IMR-90 (cell line): Measurements from ENCODE around the gene FBXW4. TPM values are rescaled to one million over a fixed set of nuclear protein-coding genes. Genes with fewer than 3 reads are reported as not detected.

Source experiments
- ATAC-seq: fragments of 200-7000 bp; cut with Tn5 transposase; 2 replicates; pipeline ENCODE4 v1.9.1; 2020; ENCODE audit warnings: low read depth, mild to moderate bottlenecking, moderate library complexity
- BruUV-seq: library from RNA; stranded (reverse); fragments of 400-500 nt; replicated peaks from 2 replicates; lab custom pipeline; 2021; lab: Mats Ljungman, UMichigan
- CTCF ChIA-PET: fragments of 300-600 bp; formaldehyde crosslinking; extraction: SDS; loops from one replicate; lab custom pipeline; 2021; ENCODE audit warnings: antibody characterized with exemption; lab: Yijun Ruan, JAX
- POLR2A ChIA-PET: fragments of 300-600 bp; sonication (Branson Sonifier 250); formaldehyde crosslinking; loops from one replicate; lab custom pipeline; 2022; ENCODE audit warnings: antibody characterized with exemption; ENCODE audit not compliant: unreplicated experiment; lab: Charles Lee
- DNase-seq: peaks from one replicate; pipeline ENCODE4 v3.0.0; 2013
- H2AFZ ChIP-seq: replicated peaks from 2 replicates; pipeline ENCODE3; 2013; ENCODE audit warnings: low read length, mild to moderate bottlenecking; ENCODE audit not compliant: poor library complexity
- H2AK5ac ChIP-seq: 2 replicates; pipeline ENCODE4 v1.6.1; 2013; ENCODE audit warnings: low read depth, low read length, inconsistent platforms
- H2AK9ac ChIP-seq: replicated peaks from 2 replicates; pipeline ENCODE3; 2013; ENCODE audit warnings: mild to moderate bottlenecking, low read depth, low read length, moderate library complexity; ENCODE audit not compliant: poor library complexity
- H2BK120ac ChIP-seq: 2 replicates; pipeline ENCODE4 v1.6.1; 2013; ENCODE audit warnings: low read depth, low read length, inconsistent platforms
- H2BK15ac ChIP-seq: 3 replicates; pipeline ENCODE4 v1.6.1; 2013; ENCODE audit warnings: low read depth, low read length, inconsistent platforms
- H2BK20ac ChIP-seq: 2 replicates; pipeline ENCODE4 v1.6.1; 2013; ENCODE audit warnings: low read depth, mild to moderate bottlenecking, inconsistent platforms, low read length, moderate library complexity
- H2BK5ac ChIP-seq: 2 replicates; pipeline ENCODE4 v1.6.1; 2013; ENCODE audit warnings: mild to moderate bottlenecking, low read depth, low read length, inconsistent platforms; ENCODE audit not compliant: poor library complexity, severe bottlenecking
- H3K14ac ChIP-seq: replicated peaks from 2 replicates; pipeline ENCODE4 v1.6.1; 2013; ENCODE audit warnings: low read depth, low read length, inconsistent platforms
- H3K18ac ChIP-seq: 2 replicates; pipeline ENCODE4 v1.6.1; 2013; ENCODE audit warnings: low read depth, low read length, control low read depth
- H3K23ac ChIP-seq: 2 replicates; pipeline ENCODE4 v1.6.1; 2013; ENCODE audit warnings: low read depth, low read length, inconsistent platforms
- H3K27ac ChIP-seq: 2 replicates; pipeline ENCODE4 v1.5.1; 2013; ENCODE audit warnings: mild to moderate bottlenecking, control low read depth, low read length; ENCODE audit not compliant: insufficient read depth
- H3K27me3 ChIP-seq: 2 replicates; pipeline ENCODE4 v1.6.1; 2013; ENCODE audit warnings: low read length; ENCODE audit not compliant: control insufficient read depth, insufficient read depth
- H3K36me3 ChIP-seq: 2 replicates; pipeline ENCODE4 v1.6.1; 2013; ENCODE audit warnings: low read length, mixed read lengths; ENCODE audit not compliant: control insufficient read depth, insufficient read depth
- H3K4ac ChIP-seq: 2 replicates; pipeline ENCODE4 v1.6.1; 2013; ENCODE audit warnings: low read depth, low read length, inconsistent platforms
- H3K4me1 ChIP-seq: 2 replicates; pipeline ENCODE4 v1.6.1; 2013; ENCODE audit warnings: low read length, mixed read lengths; ENCODE audit not compliant: control insufficient read depth, insufficient read depth
- H3K4me2 ChIP-seq: 2 replicates; pipeline ENCODE4 v1.6.1; 2013; ENCODE audit warnings: low read depth, mild to moderate bottlenecking, control low read depth, low read length, moderate library complexity
- H3K4me3 ChIP-seq: 2 replicates; pipeline ENCODE4 v1.5.1; 2013; ENCODE audit warnings: low read depth, mild to moderate bottlenecking, control low read depth, low read length, moderate library complexity; ENCODE audit not compliant: insufficient read depth
- H3K56ac ChIP-seq: 2 replicates; pipeline ENCODE4 v1.6.1; 2013; ENCODE audit warnings: low read length, inconsistent platforms; ENCODE audit not compliant: insufficient read depth; ENCODE audit errors: extremely low read depth
- H3K79me1 ChIP-seq, 2 experiments: 2 replicates each; pipeline ENCODE4 v1.6.1; 2013; ENCODE audit warnings: low read length in 2 of 2, inconsistent platforms in 1 of 2, low read depth in 1 of 2
- H3K9ac ChIP-seq: 2 replicates; pipeline ENCODE4 v1.6.1; 2013; ENCODE audit warnings: low read depth, low read length, control low read depth
- H3K9me1 ChIP-seq: 2 replicates; pipeline ENCODE4 v1.6.1; 2013; ENCODE audit warnings: low read length, inconsistent platforms; ENCODE audit not compliant: insufficient read depth
- H3K9me3 ChIP-seq: 2 replicates; pipeline ENCODE4 v1.6.1; 2013; ENCODE audit warnings: low read length; ENCODE audit not compliant: control insufficient read depth, insufficient read depth
- H4K20me1 ChIP-seq: 2 replicates; pipeline ENCODE4 v1.6.1; 2013; ENCODE audit warnings: low read length, inconsistent platforms; ENCODE audit not compliant: insufficient read depth
- H4K5ac ChIP-seq: 2 replicates; pipeline ENCODE4 v1.6.1; 2013; ENCODE audit warnings: mild to moderate bottlenecking, low read depth, low read length, control low read depth
- H4K8ac ChIP-seq, 2 experiments: 2 replicates each; pipeline ENCODE4 v1.6.1; 2013; ENCODE audit warnings: low read depth in 2 of 2, low read length in 2 of 2, control low read depth in 1 of 2, inconsistent platforms in 1 of 2
- H4K91ac ChIP-seq: 2 replicates; pipeline ENCODE4 v1.6.1; 2013; ENCODE audit warnings: low read depth, low read length, inconsistent platforms; ENCODE audit not compliant: insufficient read depth
- BHLHE40 ChIP-seq: fragments of 150-350 bp; IDR thresholded peaks from 2 replicates; pipeline ENCODE4 v1.6.1; 2016; ENCODE audit warnings: mild to moderate bottlenecking, low read depth, low read length
- CEBPB ChIP-seq: IDR thresholded peaks from 2 replicates; pipeline ENCODE4 v1.6.1; 2012; ENCODE audit warnings: low read depth, low read length, improper control_type of control experiment
- CHD1 ChIP-seq: IDR thresholded peaks from 2 replicates; pipeline ENCODE4 v1.6.1; 2012; ENCODE audit warnings: low read depth, low read length, improper control_type of control experiment
- CTCF ChIP-seq: conservative IDR thresholded peaks from 2 replicates; pipeline ENCODE4 v1.5.1; 2012; ENCODE audit warnings: mild to moderate bottlenecking, low read depth, low read length, improper control_type of control experiment
- ELK1 ChIP-seq: fragments of 150-350 bp; IDR thresholded peaks from 2 replicates; pipeline ENCODE4 v1.6.1; 2016; ENCODE audit warnings: low read depth, mild to moderate bottlenecking, low read length, moderate library complexity, borderline replicate concordance
- MAFK ChIP-seq: IDR thresholded peaks from 2 replicates; pipeline ENCODE4 v1.6.1; 2012; ENCODE audit warnings: low read depth, low read length, improper control_type of control experiment
- MAZ ChIP-seq: IDR thresholded peaks from 2 replicates; pipeline ENCODE4 v1.6.1; 2012; ENCODE audit warnings: low read depth, mild to moderate bottlenecking, low read length, improper control_type of control experiment, moderate library complexity, borderline replicate concordance
- MXI1 ChIP-seq: IDR thresholded peaks from 2 replicates; pipeline ENCODE4 v1.6.1; 2012; ENCODE audit warnings: low read depth, mild to moderate bottlenecking, low read length, moderate library complexity, borderline replicate concordance
- NFE2L2 ChIP-seq: fragments of 150-350 bp; IDR thresholded peaks from 2 replicates; pipeline ENCODE4 v1.6.1; 2016; ENCODE audit warnings: low read depth, mild to moderate bottlenecking, low read length
- POLR2A ChIP-seq: IDR thresholded peaks from 2 replicates; pipeline ENCODE4 v1.6.1; 2012; ENCODE audit warnings: mild to moderate bottlenecking, low read depth, low read length
- RAD21 ChIP-seq: IDR thresholded peaks from 2 replicates; pipeline ENCODE4 v1.6.1; 2012; ENCODE audit warnings: low read length, improper control_type of control experiment
- RCOR1 ChIP-seq: IDR thresholded peaks from 2 replicates; pipeline ENCODE4 v1.6.1; 2012; ENCODE audit warnings: mild to moderate bottlenecking, low read length, improper control_type of control experiment; ENCODE audit not compliant: insufficient replicate concordance
- RFX5 ChIP-seq: IDR thresholded peaks from 2 replicates; pipeline ENCODE4 v1.8.0; 2012; ENCODE audit warnings: low read depth, mild to moderate bottlenecking, low read length, moderate library complexity
- SMC3 ChIP-seq: fragments of 150-350 bp; IDR thresholded peaks from 2 replicates; pipeline ENCODE4 v1.6.1; 2016; ENCODE audit warnings: low read depth, mild to moderate bottlenecking, antibody characterized with exemption, low read length, moderate library complexity
- USF2 ChIP-seq: fragments of 150-350 bp; IDR thresholded peaks from 2 replicates; pipeline ENCODE4 v1.6.1; 2017; ENCODE audit warnings: mild to moderate bottlenecking, antibody characterized with exemption, low read length, low read depth
- WGBS, 2 experiments: methylation state at CpG; one replicate each; pipeline versions ENCODE4 v1.1.5 to v1.1.7; 2013; ENCODE audit warnings: missing lambda C conversion rate in 2 of 2; ENCODE audit not compliant: insufficient read length in 1 of 2; ENCODE audit errors: extremely low coverage in 2 of 2; 5-methylcytosine and 5-hydroxymethylcytosine counted together
- dilution Hi-C: fragments of 300-500 bp; cut with HindIII; formaldehyde crosslinking; loops from one replicate; pipeline ENCODE4 v1.14.3; 2018; ENCODE audit warnings: low sequenced_read_pairs; ENCODE audit not compliant: unreplicated experiment
- in situ Hi-C: fragments of 300-500 bp; cut with MboI; formaldehyde crosslinking; loops from 3 replicates; pipeline ENCODE4 v1.14.3; 2019; ENCODE audit warnings: low sequenced_read_pairs, inconsistent platforms, mixed read lengths
- intact Hi-C: fragments of 100-400 bp; cut with micrococcal nuclease; formaldehyde crosslinking; loops from 2 replicates; pipeline ENCODE4 v1.10.0; 2022
- polyA plus RNA-seq, 3 experiments: library from polyadenylated mRNA; depleted of rRNA; stranded (reverse); fragments of >200 nt; gene quantifications; 2 replicates each; pipeline ENCODE4 v1.2.3, GENCODE V29; 2012; ENCODE audit warnings: low replicate concordance in 1 of 3
- total RNA-seq: library from RNA; depleted of rRNA; stranded (reverse); fragments of >200 nt; gene quantifications from 2 replicates; pipeline ENCODE4 v1.2.3, GENCODE V29; 2012

Gene FBXW4
- total and polyA plus RNA-seq, 2 of the 4 experiments (the other 2 are of a cell fraction), result 19.3 to 26.7 TPM

- H4K20me1 ChIP-seq, result no peaks in the 10 kb centered on the region
- ATAC-seq, result no peak
- H2BK5ac ChIP-seq, result no peak overlapping the region
- dilution Hi-C loops (no loop called here), intact Hi-C loops (no loop called here), in situ Hi-C loops (no loop called here)
- no peak overlapping the region for H2AK5ac ChIP-seq
- no peak overlapping the region for H4K91ac ChIP-seq
- ChIA-PET CTCF (interaction anchor here (0.6 kb wide), 1 partner anchor 34 kb away, joined by 3 read pairs; no protein-coding TSS in a partner anchor), POLR2A (no interaction called here)
- no peaks in the 10 kb centered on the region for H3K9me3 ChIP-seq
- H2BK15ac ChIP-seq, result no peak overlapping the region
- H3K56ac ChIP-seq, result no peak overlapping the region
- no peaks in the 10 kb centered on the region for H3K36me3 ChIP-seq
- H3K4me3 ChIP-seq, result no peak overlapping the region
- no peak for DNase-seq
- H3K18ac ChIP-seq, result no peak overlapping the region
- H4K8ac ChIP-seq, result no peak overlapping the region
- H3K4me1 ChIP-seq, result no peaks in the 10 kb centered on the region
- WGBS, 2 experiments, result 83% methylated on average over 2 of the region's 10 CpGs; no CpG with 5 or more reads in 1 of the 2 experiments
- H3K79me1 ChIP-seq, result no peaks in the 10 kb centered on the region
- H3K23ac ChIP-seq, result no peak overlapping the region
- H4K5ac ChIP-seq, result no peak overlapping the region
- H2BK120ac ChIP-seq, result no peak overlapping the region
- peaks cover 12% of the 10 kb centered on the region for H3K27me3 ChIP-seq
- no TSS peak for BruUV-seq
- no peak overlapping the region for H2AFZ ChIP-seq
- H3K14ac ChIP-seq, result no peak overlapping the region
- no peak overlapping the region for H3K4me2 ChIP-seq
- H3K27ac ChIP-seq, result no peak overlapping the region
- H3K9me1 ChIP-seq, result no peaks in the 10 kb centered on the region
- H2BK20ac ChIP-seq, result no peak overlapping the region
- H2AK9ac ChIP-seq, result no peak overlapping the region
- H3K9ac ChIP-seq, result no peak overlapping the region
- no peak overlapping the region for H3K4ac ChIP-seq
- TF ChIP-seq ELK1 (no peak), MAFK (no peak), RFX5 (no peak), CEBPB (no peak), NFE2L2 (no peak), MXI1 (no peak), RAD21 (no peak), USF2 (no peak), SMC3 (no peak), RCOR1 (no peak), MAZ (no peak), BHLHE40 (no peak), POLR2A (no peak), CTCF (no peak), CHD1 (no peak)
These were observed 22.1 kb upstream of the FBXW4 start for GRCh38 chr10:101716891-101717659.
